HG03457 (cell line): ENCODE results near the gene TRIP12.
"Not testable (repeated sequence)": the region's sequence is repeated elsewhere in the genome, so short reads cannot be mapped to it uniquely, and the experiment has no call there.

ENCODE experiments used
- ATAC-seq: cut with Tn5 transposase; IDR thresholded peaks from one replicate; pipeline ENCODE4 v1.9.1; 2021; ENCODE audit warnings: moderate number of reproducible peaks; ENCODE audit not compliant: unreplicated experiment

TRIP12 gene

GRCh38 chr2:229879191-229879950 lies 42.4 kb downstream of the TRIP12 start:
- no peak for ATAC-seq

DNA sequence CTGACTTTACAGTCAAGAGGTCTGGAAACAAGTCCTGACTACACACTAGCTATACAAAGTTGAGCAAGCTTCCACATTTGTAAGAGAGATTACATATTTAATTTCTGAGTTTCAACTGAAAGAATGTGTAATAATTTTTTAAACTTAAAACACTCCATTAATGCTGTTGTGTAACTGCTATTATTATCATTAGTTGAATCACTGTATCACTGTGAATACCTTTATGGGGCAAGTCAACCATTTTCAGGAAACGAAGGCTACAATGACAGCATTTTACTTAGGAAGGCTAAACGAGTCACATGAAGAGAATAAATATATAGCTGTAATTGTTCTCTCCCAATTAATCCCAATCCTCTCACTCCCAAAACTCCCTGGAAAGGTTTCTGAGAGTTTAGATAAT lies 46.3 kb downstream of the TRIP12 start:
- no peak for ATAC-seq

DNA sequence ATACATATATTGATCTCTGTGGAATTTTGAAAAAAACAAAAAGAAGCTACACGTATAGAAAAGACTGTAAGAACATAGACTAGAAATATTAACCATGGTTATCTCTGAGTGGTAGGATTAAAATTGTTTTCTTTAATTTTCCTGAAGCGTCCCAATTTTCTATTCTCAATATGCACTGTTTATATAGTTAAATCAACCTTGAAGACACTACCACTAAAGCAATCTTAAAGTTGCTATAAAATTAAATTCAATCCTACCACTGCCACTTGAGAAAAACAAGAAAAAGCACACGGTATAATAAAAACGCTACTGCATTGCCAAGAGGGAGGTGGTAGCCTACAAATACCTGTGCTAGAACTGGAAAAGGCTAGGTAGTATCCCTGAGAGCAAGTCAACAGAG lies 47.2 kb downstream of the TRIP12 start:
- no peak for ATAC-seq

GRCh38 chr2:229873123-229873581 lies 48.7 kb downstream of the TRIP12 start:
- ATAC-seq, result peak; percentile 91

- ATAC-seq, result no peak
Measured at GRCh38 chr2:229870903-229871656, 50.7 kb downstream of the TRIP12 start.

- ATAC-seq, result no peak
Measured at GRCh38 chr2:229869226-229869625, 52.6 kb downstream of the TRIP12 start.

DNA sequence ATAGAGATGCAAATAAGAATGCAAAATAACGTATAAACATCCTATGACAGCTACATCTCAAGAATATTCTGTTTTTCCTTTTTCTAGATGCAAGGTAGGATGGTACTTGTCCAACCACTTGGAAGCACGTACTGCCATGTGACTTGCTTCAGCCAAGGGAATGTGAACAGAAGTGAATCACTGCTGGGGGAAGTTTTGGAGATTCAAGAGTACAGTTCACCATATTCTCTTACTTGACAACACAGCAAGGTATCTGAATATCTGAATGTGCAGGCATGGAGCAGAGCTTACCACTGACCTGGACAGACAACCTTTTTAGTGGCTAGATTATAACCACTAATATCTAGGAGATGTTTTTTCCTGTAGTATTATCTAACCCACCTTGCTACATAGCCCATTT lies 53.0 kb downstream of the TRIP12 start:
- no peak for ATAC-seq

- ATAC-seq, result no peak
Measured at GRCh38 chr2:229865033-229865432, 56.8 kb downstream of the TRIP12 start.

DNA sequence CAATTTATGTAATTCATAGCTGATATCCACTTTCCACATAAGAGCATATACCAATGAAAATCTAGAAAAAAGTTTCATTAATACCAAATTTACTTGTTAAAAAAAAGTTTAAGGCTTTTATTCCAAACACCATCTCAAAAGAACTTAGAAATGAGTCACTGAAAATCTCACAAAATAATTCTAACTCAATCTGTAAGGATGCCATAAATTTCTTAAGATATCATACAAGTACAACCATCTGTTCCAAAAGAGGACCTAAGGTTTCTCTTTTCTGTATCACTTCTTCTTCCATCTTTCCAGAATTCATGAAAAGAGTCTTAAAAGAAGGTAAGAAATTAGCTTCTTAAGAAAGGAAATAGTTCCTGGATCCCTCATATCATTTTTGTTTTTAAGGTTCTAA lies 60.4 kb downstream of the TRIP12 start:
- ATAC-seq, result no peak

DNA sequence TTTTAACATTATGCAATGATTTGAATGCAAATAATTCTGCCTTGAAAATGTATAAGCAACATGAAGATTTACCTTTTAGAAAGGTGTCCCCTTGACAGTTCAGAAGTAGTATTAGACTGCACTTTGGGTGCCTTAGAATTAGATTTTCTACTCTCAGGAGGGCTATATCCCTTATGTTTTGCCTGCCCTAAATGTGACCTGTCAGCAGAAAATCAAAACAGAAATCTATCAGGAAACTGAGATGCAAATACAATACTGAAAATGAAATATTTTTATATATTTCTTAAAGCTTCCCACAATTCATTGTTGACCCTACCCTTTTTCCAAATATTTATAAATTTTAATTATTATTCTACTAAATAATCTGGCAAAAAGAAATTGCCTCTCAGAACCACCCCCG lies 61.5 kb downstream of the TRIP12 start:
- ATAC-seq, result no peak

GRCh38 chr2:229858351-229858750 lies 63.5 kb downstream of the TRIP12 start:
- no peak for ATAC-seq

GRCh38 chr2:229857634-229858033 lies 64.2 kb downstream of the TRIP12 start:
- ATAC-seq, result no peak

DNA sequence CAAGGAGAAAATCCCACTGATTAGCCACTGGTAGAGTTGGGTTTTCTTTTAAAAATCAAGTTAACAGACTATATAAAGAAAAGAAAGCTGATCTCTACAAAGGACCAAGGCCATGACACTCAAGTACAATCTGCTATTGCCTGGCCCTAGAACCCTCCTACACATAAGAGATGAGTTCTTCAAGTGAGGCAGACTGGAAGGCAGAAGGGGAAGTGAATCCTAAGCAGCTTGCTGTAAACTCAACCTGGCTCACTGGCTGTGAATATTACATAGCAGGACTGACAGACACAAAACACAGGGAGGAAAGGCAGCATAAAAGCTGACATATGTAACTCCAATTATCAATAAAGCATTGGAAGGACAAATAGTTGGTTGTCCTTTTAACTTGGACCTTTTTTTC lies 65.4 kb downstream of the TRIP12 start:
- peak; percentile 90 for ATAC-seq

DNA sequence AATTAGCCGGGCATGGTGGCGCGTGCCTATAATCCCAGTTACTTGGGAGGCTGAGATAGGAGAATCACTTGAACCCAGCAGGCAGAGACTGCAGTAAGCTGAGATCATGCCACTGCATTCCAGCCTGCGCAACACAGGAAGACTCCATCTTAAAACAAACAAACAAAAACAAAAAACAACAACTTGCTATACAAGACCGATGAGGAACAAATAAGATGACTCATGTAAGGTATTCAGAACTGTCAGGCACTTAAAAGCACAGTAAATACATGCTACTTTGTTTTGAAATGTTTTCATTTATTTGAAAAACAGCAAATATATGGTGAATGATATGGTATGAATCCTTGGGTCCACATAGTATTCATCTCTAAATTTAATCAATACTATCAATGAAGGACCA lies 66.7 kb downstream of the TRIP12 start:
- no peak for ATAC-seq

GRCh38 chr2:229852565-229852964 lies 69.2 kb downstream of the TRIP12 start:
- peak; percentile 62 for ATAC-seq

- no peak for ATAC-seq
Measured at GRCh38 chr2:229851870-229852269, 69.9 kb downstream of the TRIP12 start.

GRCh38 chr2:229850355-229851275 lies 71.2 kb downstream of the TRIP12 start:
- ATAC-seq, result not testable (repeated sequence)

DNA sequence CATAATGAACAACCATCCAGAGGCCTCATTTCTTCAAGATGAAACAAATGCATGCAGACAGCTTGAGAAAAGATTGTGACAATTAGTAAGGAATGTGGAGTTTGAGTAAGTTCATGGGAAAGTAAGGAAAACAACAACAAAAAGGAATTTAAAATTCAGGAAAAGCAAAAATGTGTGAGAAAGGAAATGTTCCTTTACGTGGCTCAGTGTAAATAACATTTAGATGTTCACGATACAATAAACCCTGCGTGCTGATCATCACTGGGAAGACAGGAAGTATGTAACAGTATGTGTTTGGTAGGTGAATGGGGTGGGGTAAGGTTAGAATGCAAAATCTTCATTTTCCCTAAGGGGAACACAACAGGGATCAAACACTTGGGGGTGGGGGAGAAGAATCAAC lies 72.7 kb downstream of the TRIP12 start:
- no peak for ATAC-seq

GRCh38 chr2:229843613-229844012 lies 78.2 kb downstream of the TRIP12 start:
- ATAC-seq, result no peak

DNA sequence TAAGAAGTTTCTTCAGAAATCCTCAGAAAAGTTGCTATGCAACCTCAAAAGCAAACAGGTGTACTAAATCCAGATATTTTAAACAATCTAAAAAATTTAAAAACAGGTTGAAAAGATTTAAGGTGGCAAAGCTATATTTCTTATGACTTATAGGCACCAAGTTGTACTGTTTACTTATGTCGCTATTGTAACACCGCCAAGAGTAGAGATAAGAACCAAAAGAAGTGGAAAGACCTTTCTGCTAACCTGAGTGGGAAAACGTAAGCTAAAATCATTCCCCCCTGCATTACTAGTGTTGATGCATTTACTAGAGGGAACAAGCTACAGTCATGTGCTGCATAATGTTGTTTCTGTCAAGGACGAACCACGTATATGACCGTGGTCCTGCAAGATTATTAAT lies 83.1 kb downstream of the TRIP12 start:
- ATAC-seq, result no peak

DNA sequence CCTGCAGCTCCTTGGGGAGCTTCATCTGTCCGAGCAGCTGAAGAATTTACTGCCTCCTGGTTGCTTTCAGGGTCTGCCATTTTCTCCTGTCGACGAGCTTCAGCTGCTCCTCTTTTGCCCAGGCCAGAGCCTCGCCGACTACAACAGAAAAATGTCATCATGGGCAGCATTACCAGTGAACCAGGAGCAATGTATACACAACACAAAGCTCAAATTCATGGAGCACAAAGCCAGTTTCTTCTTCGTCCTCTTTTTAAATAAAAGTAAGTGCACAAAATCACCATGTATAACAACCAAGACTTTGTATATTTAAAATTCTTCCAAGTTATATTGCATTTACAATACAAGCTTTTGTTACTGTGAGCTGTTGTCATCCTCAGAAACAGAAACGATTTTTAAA lies 85.0 kb downstream of the TRIP12 start:
- ATAC-seq, result no peak
